Measurements from ENCODE around the gene HAPLN1. TPM values are rescaled to one million over a fixed set of nuclear protein-coding genes. Genes with fewer than 3 reads are reported as not detected.

HAPLN1 gene
- total RNA-seq, 1 donor from 2014 or later = 15.1 TPM

DNA sequence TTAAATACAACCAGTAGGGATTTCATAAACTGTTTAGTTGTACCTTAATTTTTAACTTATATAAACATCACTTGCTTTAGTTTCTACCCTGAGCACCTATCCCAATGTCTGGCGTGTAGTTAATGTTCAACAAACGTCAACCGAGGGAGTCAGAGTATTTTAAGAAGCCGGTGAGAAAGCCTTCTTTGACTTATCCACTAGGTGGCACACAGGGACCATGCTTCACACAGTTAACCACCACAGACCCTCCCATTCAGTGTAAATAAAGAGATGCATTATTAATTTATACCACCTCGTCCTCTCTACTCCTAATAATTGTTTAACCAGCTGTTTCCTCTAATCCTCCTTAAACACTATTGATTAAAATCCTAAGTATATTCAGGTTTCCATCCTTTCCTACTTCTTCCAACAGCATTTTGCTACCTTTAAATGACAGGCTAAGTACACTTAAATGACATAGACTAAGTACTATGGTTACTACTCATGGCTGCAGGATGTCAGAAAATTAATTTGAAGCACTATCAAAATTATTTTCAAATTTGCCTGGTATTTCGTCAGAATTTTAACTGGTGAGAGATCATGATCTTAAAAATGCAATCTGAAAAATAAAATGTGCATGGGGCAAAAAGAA is 2.3 kb downstream of the HAPLN1 start:
- DNase-seq = no peak

DNA sequence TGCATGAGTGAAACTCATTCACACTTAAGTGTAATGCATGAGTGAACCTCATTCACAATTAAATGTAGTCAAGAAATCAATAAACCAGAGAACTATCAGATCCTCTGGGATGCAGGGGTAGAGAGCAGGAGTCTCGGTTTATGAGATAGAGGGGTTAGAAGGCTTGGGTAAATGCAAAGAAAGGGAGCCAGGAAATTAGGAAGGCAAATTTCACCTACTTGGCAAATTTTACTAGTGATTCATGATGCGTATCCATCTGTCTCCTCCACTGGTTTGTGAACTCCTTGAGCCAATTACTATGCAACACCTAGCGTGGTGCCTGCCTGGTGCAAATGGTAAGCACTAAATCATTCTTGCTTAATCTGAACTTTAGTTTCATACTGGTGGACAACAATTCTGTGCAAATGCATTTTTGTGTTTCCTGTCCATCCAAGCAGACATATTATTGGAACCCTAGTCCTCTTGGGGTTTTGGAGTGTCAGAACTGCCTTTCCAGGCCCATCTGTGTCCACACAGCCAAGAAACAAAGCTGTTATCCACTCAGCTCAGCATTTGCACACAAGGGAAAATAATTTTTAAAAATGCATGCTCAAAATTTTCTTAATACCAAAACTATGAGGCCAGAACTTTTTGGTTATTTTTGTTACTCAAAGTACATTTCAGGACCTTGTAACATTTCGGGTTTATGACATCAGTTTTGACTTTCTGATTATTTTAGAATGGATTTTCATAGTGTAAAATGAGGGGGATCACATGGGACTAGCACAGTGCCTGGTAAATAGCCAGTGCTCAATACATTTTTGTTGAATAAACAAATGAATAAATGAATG is 5.2 kb downstream of the HAPLN1 start:
- DNase-seq = no peak

DNA sequence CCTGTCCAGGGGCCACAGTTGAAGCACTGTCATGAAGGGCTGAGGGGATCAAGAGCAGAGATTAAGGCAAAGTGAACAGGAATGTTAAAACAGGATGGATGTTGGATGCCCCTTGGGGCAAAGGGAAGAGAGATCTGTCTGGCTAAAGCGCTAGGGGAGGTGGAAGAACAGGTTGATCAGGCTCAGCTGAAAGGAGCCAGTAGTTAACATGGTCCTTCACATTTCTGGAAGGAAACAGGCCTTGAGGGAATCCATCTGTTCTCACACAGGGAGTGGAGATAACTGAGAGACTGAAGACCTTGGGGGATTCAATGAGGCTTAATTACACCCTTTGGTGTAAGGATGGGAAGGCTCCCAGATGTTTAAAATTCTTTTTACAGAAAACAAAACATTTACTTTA is 5.8 kb downstream of the HAPLN1 start:
- DNase-seq = no peak

DNA sequence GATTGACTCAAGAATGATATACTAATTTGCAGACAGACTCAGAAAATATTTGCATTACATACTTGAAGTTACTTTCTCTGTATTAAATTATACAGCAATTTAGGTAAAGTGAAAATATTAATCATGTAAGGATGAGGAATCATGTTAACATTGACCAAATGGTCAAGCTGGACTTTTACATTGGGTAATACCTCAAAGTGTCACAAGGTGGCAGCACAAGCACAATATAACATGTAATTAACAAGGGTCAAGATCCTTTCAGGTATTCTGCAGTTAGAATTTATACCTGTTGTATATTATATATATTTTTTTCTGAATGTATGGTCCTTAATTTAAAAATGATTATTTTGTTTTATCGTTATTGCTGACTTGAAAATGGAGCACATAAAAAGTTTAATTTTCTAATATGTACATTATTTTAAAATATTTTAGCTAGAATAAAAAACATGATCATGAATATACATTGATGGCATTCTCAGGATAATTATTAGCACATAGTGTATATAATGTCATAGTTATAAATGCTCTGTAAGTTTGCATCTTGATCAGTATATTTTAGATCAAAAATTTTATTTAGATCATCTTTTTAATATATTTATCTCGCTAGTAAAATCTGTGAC is 8.6 kb downstream of the HAPLN1 start:
- DNase-seq = no peak

DNA sequence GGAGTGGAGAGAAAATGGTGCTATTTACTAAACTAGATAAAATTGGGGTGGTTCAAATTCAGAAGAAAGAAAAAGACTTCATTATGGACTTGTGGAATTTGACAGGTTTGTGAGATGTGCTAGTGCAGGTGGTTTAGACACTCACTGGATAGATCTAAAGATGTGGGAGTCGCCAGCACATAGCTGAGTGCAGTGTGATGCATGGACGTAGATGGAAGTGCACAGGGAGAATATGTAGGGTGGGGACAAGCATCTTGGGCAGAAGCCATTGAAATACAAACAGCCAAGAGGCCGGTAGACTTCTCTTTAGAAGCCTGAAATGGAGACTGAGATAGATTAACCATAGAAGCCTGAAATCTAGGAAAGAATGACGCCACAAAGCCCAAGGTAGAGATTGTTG is 10.7 kb downstream of the HAPLN1 start:
- DNase-seq = no peak

DNA sequence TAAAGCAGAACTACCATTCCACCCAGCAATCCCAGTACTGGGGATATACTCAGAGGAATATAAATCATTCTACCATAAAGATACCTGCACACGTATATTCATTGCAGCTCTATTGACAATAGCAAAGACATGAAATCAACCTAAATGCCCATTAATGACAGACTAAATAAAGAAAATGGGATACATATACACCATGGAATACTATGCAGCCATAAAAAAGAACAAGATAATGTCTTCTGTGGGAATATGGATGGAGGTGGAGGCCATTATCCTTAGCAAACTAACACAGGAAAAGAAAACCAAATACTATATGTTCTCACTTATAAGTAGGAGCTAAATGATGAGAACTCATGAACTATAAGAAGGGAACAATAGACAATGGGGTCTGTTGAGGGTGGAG is 12.5 kb downstream of the HAPLN1 start:
- no peak for DNase-seq

DNA sequence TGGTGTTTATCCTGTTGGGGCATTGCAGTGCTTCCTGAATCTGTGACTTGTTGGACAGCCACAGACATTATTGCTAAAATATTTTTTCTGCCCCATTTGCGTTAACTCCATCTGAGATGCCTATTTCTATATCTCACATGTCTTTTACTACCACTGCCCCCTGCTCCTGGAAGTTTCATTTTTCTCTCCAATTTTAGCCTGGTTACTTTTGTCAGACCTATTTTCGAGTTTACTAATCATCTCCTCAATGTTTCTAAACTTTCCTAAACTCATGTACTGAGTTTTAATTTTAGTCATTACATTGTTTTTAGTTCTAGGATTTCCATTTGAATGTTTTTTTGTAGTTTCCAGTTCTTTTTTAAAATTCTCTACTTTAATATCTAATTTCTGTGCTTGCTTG is 17.6 kb downstream of the HAPLN1 start:
- DNase-seq = no peak

DNA sequence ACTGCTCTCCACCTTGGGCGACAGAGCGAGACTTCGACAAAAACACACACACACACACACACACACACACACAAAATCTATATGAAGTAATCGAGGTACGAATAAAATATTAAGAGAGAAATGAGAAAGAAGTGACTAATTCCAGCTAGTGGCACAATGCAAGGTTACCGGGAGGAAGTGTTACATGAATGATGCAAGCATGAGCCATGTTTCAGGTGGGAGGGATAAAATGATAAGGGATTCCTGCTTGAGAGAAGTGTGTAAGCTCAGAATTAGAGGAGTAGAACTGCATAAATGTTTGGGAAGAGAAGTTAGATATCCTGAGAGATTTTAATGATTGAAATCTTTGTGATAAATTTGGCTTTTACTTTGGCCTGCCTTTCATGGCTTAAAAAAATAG is 18.8 kb downstream of the HAPLN1 start:
- DNase-seq = no peak

DNA sequence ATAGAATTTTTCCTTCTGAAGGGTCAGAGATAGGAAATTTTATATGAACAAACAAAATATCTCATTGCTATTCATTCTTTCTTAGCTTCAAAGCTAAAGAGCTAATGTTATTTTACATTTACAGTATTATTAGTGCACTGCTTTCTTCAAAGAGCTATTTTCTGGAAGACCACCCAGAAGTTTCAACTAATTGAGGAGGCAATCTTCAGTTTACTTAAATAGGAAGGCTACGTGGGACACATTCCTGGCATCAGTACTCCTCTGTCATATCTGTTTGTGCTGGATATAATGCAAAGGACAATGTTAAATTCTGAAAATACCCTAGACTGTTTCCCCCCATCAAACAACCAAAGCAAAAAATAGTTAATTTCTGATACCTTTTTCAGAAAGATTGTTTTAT is 30.8 kb downstream of the HAPLN1 start:
- DNase-seq = no peak

DNA sequence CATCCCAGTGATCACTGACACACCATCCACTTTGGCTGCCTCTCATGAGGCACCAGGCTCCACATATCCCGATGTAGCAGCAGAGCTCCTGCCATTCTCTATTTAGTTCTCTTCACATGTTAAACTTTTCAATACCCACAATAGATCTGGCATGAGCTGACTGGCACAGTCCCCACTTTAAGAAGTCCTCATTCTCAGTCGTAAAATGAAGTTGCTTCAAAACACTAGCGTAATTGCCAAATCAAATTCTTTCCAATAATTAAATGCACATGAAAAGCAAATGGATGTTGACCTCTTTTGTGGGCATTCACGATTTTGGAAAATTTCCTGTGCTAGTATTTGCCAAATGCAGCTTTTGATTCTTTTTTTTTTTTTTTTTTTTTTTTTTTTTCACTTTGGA is 32.4 kb downstream of the HAPLN1 start:
- DNase-seq = no peak

DNA sequence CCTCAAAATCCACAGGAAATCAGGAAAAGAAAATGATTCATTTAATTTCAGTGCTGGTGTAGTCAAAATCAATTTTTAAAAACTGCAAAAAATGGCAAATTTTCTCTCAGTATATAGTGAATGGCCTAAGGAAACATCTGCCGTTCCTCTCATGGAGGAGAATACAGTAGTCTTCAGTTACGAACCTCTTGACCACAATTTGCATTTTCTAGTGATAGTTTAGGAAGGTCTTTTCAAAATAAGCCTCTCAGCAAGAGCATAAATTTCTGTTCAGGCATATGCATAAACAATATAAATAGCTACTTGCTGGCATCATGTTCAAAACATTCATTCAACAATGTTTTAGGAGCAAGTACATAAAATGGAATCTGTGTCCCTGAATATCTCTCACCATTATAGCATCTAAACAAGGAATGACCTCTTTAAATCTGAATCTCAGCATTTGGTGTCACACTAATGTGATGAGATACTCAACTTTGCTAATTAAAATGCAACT is 33.5 kb downstream of the HAPLN1 start:
- no peak for DNase-seq

DNA sequence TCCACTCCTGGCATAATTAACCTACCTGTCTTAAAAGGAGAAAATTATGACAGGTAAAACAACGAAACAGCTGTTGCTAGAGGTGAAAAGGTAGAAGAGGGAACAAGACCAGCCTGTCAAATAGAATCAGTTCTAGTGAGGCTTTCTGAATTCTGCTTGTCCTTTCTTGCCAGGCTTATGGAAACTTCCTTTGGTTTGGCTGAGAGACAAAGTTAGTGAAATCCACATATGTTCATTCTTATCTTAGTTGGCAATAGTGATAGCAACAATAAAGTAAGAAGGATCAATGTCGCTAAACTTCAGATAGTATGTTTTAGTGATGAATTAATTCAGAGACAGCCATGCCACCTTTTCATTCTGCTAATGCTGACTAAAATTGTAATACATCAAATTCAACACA is 34.4 kb downstream of the HAPLN1 start:
- DNase-seq = no peak

DNA sequence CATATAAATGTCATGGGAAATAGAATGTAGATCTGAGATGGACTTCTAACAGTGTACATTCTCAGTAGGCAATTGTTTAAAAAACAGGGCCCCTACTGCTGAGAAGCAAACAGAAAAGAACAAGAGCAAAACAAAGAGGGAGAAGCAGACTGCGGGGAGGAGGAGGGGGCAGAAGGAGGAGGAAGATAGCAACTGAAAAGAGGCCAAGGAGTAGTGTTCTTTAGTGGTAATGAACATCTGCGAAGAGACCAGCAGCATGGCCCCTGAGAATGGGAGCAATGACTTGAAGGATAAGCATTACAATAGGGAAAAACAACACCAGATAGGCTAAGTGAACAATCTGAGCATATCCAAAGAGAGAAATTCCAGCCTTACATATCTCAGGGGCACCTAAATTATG is 36.8 kb downstream of the HAPLN1 start:
- no peak for DNase-seq

DNA sequence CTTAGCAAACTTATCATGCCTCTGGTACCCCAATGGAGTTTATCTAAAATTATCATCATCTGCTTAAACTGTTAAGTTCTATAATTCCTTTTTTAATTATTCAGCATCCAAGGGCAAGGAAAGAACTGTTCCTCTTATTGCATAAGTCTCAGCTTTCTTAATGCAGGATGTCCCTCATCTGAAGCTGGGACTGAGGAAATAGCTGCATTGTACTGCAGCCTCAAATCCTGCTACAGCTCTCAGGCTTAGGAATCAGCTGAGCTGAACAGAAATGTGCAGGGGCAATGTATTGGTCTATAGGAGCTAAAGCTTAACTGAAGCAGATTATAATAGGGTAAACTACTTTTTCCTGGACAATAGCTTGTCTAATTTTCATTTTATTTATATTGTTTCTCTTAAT is 48.0 kb downstream of the HAPLN1 start:
- no peak for DNase-seq

DNA sequence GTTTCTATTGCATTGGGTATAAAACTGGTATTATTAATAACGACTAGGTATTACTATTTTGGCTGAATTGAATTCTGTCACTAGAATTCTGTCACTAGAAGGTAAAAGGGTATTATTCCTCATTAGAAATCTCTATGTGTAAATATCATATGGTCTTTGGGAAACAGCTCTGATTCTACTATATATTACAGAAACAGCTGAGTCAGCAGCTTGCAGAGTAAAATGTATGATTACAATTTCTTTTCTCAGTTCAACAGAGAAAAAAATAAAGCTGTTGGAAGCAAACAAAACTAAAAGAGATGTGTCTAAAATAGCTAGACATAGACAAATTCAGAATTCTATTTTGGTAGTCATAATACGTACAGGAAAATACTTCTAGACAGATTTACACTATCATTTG is 48.5 kb downstream of the HAPLN1 start:
- no peak for DNase-seq

DNA sequence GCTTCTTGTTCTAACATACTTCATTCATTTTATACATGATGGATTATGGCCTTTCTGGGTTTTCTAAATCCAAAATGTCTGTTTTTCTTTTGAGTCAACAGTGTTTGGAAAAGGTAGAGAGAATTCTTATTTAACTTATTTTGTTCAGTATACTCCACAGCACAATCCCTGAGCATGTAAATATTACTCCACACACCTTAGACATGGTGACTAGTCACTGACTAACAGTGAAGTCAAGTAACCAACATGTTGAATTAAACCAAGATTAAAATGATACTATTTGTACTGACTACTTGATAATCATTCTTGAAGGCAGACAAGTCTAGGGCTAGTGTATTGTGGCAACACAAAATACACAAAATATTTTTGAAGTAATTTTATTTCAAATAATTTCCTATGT is 55.0 kb downstream of the HAPLN1 start:
- DNase-seq = no peak

DNA sequence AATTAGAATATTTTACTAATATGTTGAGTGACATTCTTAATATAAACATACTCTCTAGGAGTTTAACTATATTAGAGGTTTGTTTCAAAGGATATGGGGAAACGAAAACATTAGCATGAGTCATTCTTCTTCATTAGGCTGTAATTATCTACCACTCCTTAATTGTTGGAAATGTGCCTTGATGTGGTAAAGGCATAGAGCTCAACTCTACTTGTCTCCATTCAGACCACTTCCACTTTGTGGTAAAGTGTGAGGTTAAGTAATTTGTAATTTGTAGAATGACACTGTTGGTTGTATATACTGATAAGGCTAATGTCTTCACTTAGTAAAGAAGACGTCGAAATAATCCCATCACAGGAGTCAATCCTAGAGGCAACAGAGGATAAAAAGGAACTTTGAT is 58.1 kb downstream of the HAPLN1 start:
- no peak for DNase-seq

DNA sequence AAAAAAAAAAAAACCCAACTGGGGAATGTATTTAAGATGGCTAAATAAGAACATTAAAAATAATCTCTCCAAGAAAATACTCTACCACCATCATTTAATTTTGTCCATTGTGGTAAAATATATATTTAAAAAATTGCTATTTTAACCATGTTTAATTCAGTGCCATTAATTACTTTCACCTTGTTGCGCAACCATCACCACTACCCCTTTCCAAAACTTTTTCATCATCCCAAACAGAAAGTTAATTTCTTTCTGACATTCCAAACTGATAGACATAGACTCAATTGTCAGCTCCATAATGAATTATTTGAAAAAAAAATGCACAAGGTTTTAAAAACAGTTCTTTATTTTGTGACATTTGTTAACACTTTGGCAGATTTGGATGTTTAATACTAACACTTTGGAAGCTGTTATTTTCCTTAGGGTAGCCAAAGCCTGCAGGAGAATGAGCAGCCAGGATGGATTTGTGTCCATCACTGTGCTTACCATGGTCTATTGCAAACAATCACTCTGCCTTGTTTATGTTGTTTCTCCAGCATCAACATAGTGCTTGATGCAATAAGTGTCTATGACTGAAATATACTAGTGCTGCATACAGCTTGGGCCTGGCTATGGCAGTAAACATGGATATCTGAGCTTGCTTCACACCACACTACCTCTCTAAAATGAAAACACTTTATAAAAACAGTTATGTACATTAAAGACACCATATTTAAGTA is 62.7 kb downstream of the HAPLN1 start:
- DNase-seq = no peak

DNA sequence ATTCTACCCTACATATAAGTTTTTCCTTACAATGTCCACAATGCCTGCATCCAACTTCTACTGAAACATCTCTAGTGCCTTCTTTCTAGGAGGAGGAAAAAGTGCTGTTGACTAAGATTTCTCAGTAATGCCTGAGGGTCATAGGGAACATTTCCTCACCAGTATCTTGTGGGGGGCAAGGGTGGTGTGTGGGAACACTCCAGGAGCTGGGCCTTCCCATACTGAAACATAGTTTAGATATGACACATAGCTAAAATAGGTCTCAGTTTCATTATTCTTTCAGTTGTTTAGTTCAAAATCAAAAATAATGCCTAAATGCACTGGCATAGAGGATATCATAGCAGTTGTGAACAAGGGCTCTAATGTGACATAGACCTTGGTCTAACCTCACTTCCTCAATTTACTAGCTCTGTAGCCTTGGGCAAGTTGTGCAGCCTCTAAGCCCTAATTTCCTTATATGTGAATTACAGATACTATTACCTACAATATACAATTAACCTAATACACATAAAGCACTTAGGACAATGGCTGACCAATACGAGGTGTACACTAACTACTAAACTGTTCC is 66.1 kb downstream of the HAPLN1 start:
- no peak for DNase-seq

DNA sequence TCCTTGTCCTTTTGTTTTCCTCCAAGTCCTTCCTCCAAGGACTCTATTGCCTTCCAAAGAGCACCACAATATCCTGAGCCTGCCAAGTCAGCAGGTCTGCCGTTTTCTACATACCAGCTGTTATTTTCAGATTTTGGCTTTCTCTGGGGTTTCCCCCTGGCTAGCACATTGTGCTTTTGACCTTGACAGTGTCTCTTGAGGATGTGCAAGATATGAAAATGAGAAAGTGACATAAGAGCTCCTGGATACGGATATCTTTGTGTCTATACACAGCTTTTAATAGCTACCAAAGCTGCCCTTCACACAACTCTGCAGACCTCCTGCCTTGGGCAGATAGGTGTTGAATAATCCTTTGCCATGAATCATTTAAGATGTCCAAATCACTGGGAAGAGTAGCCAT is 67.0 kb downstream of the HAPLN1 start:
- no peak for DNase-seq

DNA sequence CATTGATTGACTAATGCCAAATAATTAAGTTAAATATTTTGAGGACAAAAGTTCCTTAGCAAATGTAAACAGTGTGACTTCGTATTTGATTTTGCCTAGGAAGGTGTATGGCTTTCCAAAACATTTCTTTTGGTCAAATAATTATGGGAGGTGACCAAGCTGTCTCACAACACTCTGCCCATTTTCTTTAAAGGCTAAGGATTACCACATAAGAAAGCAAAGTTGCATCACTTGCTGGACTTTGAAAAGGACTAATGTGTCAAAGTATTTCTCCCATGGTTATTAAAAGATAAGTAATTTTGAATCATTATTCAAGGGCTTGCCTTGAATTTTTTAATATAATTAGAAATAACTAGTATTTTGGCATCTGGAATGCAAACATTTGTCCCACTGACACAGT is 74.7 kb downstream of the HAPLN1 start:
- DNase-seq = no peak

DNA sequence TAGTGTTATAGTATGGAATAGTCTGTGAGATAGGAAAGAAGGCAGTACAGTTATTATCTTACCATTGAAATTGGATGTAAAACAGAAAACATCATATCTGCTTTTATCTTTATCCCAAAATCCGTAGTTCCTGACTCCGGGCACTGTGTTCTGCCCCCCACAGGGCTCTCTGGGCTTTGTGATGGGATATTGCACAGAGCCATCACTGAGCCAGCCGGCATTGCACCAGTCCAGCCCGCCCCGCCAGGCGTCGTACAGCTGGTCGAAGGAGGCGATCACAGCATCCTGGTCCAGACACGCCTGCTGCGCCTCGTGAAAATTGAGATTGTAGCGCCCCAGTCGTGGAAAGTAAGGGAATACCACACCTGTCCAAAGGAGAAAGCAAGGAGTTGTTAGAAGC is 76.4 kb downstream of the HAPLN1 start:
- DNase-seq = no peak

DNA sequence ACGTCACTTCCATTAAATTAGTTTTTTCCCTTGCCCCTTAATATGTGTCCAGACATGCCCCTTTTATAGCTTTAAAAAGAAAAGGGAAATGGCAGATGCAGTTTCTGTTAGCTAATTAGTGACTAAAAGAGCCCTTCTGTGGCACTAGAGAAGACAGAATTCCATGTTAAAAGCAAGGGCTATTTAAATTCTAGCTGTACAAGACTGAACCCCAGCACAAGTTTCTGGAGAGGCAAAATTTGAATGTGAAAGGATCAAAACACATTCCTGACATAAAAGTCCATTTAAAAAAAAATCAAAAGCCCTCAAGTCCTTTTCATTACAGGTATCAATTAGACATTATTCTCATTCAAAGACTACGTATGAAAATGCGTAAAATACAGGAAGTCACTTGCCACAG is 78.7 kb downstream of the HAPLN1 start:
- no peak for DNase-seq

All from occipital lobe (tissue), 2 donors.